LHCN-M2 (cell line): ENCODE results near the gene RAB5A. TPM values are rescaled to one million over a fixed set of nuclear protein-coding genes. Genes with fewer than 3 reads are reported as not detected.
"Not testable (repeated sequence)": the region's sequence is repeated elsewhere in the genome, so short reads cannot be mapped to it uniquely, and the experiment has no call there.

ENCODE experiments used
- DNase-seq: peaks from one replicate; pipeline ENCODE4 v3.0.0-alpha.2; 2012; ENCODE audit warnings: low read depth
- polyA plus RNA-seq: library from polyadenylated mRNA; unstranded; fragments of >200 nt; gene quantifications from one replicate; pipeline ENCODE4 v1.2.1, GENCODE V29; 2012; ENCODE audit warnings: missing spikeins
- total RNA-seq: library from RNA; depleted of rRNA; stranded (reverse); fragments of >200 nt; gene quantifications from 2 replicates; pipeline ENCODE4 v1.2.3, GENCODE V29; 2014; rRNA removed

Gene RAB5A
- 54.6 and 55.6 TPM in 2 replicates for total RNA-seq
- 18.5 TPM for polyA plus RNA-seq

GRCh38 chr3:19946832-19947548 is at the start of gene RAB5A:
TSS of gene RAB5A (plus strand) at chr3:19947097. CDS start at chr3:19950899, 3,802 bp downstream.
- peak; percentile 97 for DNase-seq

- peak; percentile 38 for DNase-seq
Measured at GRCh38 chr3:19898721-19899120, 48.2 kb upstream of the RAB5A start.

DNA sequence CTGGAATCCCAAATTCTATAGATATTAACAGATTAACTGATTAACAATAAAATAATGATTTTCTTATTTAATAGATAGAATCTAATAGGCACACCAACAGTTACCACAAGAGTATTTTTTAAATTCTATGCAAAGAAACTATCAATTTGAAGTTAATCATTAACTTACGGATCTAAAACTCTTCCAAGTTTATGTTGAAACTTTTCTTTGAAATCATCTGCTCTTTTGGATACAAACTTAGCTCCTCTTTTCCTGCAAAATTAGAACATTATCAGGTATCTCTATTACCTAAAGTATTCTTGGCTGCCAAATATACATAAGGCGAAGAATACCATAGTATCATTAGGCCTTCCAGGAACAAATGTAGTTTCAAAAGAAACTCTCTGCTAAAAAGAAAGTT is 47.6 kb upstream of the RAB5A start:
- no peak for DNase-seq

DNA sequence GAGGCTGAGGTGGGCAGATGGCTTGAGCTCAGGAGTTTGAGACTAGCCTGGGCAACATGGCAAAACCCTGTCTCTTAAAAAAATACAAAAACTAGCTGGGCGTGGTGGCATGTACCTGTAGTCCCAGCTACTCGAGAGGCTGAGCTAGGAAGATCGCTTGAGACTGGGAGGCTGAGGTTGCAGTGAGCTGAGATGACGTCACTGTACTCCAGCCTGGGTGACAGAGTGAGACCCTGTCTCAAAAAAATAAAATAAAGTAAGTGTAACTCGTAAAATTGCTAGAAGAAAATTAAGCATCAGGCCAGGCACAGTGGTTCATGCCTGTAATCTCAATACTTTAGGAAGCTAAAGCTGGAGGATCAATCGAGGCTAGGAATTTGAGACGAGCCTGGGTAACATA is 47.1 kb upstream of the RAB5A start:
- not testable (repeated sequence) for DNase-seq

GRCh38 chr3:19901337-19901736 is 45.6 kb upstream of the RAB5A start:
- peak; percentile 24 for DNase-seq

GRCh38 chr3:19901918-19902317 is 45.0 kb upstream of the RAB5A start:
- DNase-seq: no peak

GRCh38 chr3:19903649-19904048 is 43.2 kb upstream of the RAB5A start:
- no peak for DNase-seq

- no peak for DNase-seq
Measured at GRCh38 chr3:19907523-19907922, 39.4 kb upstream of the RAB5A start.

DNA sequence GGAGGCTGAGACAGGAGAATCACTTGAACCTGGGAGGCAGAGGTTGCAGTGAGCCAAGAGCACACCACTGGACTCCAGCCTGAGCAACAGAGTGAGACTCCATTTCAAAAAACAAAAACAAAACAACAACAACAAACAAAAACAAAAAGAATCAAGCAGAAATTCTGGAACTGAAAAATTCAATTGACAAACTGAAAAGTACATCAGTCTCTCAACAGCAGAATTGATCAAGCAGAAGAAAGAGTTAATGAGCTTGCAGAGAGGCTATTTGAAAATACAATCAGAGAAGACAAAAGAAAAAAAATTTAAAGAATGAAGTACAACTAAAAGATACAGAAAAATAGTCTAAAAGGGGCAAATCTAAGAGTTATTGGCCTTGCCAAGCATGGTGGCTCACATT is 35.4 kb upstream of the RAB5A start:
- no peak for DNase-seq

GRCh38 chr3:19917167-19917566 is 29.7 kb upstream of the RAB5A start:
- no peak for DNase-seq

DNA sequence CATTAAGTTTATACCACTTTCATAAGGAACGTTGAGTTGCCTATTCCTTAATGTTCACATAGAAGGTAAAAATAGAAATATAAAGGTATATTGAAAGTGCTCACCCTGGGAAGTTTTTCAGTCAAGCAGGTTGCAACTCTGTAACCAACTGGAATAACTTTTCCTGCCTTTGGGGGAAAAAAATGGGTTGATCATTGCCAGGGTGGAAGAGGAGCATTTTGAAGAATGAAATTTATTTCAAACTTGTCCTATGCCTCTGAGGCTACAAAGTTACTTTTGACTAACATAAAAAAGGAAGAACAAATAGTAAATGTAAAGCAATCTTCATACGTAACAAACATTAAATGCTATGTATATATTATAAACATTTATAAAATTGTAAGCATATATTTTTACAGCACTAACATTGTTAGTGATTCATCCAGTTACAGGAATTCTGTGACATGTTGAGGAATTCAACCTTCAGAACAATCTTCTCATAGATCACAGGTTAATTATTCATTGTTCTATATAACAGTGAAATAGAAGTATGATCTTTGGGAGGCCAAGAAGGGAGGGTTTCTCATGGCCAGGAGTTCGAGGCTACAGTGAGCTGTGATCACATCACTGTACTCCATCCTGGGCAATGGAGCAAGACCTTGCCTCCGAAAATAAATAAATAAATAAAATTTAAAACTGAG is 26.4 kb upstream of the RAB5A start:
- no peak for DNase-seq

DNA sequence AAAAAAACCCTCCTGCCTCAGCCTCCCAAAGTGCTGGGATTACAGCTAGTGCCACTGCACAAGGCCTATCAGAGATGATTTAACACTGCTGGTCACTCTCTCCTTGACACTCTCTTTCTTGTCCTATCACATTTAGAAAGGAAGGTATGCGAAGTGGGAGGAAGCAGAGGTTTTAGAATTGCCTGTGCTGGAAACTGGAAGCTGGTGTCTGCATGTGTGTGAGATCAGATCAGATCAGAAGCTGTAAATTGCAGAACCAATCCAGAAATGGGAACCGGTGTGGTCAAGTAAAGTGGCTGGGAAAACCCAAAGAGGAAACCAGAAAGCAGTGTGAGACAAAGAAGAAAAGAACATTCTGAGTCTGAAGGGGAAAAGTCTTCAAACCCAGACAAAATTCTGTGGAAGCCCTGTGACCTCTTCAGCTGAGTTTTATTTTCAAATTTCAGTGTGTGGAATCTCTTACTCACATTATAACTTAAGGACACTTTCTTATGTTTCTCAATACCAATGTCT is 15.7 kb upstream of the RAB5A start:
- no peak for DNase-seq

- peak; percentile 12 for DNase-seq
Measured at GRCh38 chr3:19931767-19932188, 15.1 kb upstream of the RAB5A start.

- no peak for DNase-seq
Measured at GRCh38 chr3:19932422-19932821, 14.5 kb upstream of the RAB5A start.

- DNase-seq: peak; percentile 14
Measured at GRCh38 chr3:19934098-19934566, 12.8 kb upstream of the RAB5A start, which contains the start of gene EFHB. TSS of gene EFHB (minus strand) at chr3:19934217. CDS start at chr3:19934018, 199 bp downstream.

DNA sequence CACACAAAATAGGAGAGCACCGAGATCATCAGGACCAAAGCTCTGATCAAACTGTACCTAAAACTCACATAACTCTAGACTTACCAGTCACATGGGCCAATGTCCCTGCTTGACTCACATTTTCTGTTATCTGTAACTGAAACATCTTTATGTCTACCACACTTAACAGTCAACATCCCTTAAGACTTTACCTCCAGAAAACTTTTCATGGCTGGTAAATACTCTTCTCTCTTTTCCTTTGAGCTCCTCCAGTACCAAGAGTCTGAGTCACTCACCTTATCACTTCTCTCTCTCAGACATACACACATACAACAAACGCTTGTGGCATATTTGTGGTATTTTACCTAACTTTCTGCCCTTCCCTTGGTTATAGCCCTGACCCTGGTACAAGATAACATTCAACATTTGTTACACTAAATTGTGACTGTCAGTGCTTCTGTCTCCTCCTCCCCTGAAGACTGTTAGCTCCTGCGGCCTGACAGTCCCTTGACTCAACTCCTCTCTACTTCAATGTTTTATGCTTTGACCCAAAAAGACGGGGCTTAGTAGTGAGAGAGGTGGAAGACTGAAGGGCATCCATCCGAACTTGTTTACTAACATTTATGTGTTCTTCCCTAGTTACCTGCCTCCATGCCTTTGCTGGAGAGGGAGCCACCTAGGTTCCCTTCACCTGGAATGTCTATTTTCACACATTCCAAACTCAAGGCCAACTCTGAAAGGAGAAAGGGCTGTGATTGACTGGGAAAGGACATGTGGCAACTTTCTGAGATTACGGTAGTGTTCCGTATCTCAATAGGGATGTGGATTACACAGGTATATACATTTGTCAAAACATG is 9.2 kb upstream of the RAB5A start:
- DNase-seq: no peak

GRCh38 chr3:19938295-19938627 is 8.6 kb upstream of the RAB5A start:
- DNase-seq: no peak

DNA sequence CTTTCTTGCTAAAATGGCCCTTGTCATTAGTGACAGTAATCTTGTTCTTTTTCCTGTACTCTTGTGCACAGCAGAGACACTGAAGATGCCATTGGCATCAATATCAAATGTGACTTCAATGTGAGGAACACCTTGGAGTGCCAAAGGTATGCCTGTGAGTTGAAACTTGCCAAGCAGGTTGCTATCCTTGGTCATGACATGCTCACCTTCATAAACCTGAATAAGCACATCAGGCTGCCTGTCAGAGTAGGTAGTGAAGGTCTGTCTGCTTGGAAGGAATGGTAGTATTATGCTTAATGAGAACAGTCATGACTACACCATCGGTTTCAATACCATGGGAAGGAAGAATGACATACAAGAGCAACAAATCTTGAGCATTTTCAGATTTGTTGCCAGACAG is 6.3 kb upstream of the RAB5A start:
- DNase-seq: no peak

GRCh38 chr3:19945534-19945933 is 1.4 kb upstream of the RAB5A start:
- DNase-seq: no peak

- no peak for DNase-seq
Measured at GRCh38 chr3:19945969-19946831, 697 bp upstream of the RAB5A start.
